Activated naive CD8-positive, alpha-beta T cell (primary cell): ENCODE measurements around the gene EIF3F.
"Not testable (repeated sequence)": the region's sequence is repeated elsewhere in the genome, so short reads cannot be mapped to it uniquely, and the experiment has no call there.

ENCODE experiments used
- H3K27ac Mint-ChIP-seq: one replicate; pipeline ENCODE4 v1.8.0; 2021; ENCODE audit warnings: mixed read lengths
- H3K27me3 Mint-ChIP-seq: one replicate; pipeline ENCODE4 v1.8.0; 2021; ENCODE audit warnings: mixed read lengths
- H3K36me3 Mint-ChIP-seq: one replicate; pipeline ENCODE4 v1.8.0; 2021; ENCODE audit warnings: mixed read lengths
- H3K4me1 Mint-ChIP-seq: one replicate; pipeline ENCODE4 v1.8.0; 2021; ENCODE audit warnings: low read depth, mixed read lengths
- H3K4me3 Mint-ChIP-seq: one replicate; pipeline ENCODE4 v1.8.0; 2021; ENCODE audit warnings: mild to moderate bottlenecking, mixed read lengths
- H3K9me3 Mint-ChIP-seq: one replicate; pipeline ENCODE4 v1.8.0; 2021; ENCODE audit warnings: low read depth, mixed read lengths

EIF3F gene

DNA sequence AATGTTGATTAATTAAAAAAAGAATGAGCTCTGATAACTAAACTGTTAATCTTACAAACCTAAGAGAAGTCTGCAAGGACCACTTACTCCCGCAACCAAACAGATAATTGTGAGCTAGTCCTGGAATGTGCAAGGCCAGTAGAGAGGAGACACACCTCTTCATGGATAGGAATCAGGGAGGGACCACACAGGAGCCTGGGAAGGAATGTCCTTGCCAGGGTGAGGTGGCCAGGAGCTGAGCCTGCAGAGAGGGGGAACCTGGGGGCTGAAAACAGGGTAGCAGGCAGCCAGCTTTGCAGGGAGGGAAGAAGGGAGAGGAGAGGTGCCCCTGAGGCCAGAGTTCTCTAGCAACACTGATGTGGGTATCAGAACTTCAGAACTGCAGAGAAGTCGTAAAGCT, 12.5 kb upstream of the EIF3F start:
- H3K4me1 Mint-ChIP-seq = no peaks in the 10 kb centered on the region
- no peaks in the 10 kb centered on the region for H3K27me3 Mint-ChIP-seq
- H3K36me3 Mint-ChIP-seq = no peaks in the 10 kb centered on the region
- no peak overlapping the region for H3K27ac Mint-ChIP-seq
- H3K9me3 Mint-ChIP-seq = no peaks in the 10 kb centered on the region
- no peak overlapping the region for H3K4me3 Mint-ChIP-seq

DNA sequence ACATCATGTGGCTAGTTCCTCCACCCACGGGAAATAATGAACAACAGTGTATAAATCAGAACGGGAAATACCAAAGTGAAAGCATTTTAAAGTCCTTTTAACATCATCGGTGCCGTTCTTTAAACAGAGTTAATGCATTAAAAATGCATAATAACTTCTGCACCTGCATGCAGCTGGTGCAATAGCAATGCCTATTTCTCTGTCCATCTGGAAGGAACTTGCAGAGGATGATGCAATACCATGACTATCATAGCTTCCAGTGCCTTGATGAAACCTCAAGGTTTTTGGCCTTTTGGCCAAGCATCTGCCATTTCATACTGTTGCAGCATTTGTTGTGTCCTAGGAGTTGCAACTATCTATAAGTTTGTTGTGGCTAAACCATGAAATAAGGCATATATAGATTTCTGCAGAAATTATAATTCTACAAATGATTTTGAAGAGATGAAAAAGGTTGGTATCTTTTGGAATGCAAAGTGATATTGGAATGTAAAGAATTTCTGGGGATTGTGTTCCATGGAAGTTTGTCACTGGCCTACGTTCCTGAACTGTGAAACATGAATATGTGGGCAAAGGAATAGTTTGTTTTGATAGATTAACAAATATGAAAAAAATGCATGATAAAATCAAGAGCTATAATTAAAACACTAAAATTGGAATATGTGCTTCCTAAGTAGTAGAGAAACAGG, 9.8 kb upstream of the EIF3F start:
- Mint-ChIP-seq H3K9me3 (no peaks in the 10 kb centered on the region), H3K4me1 (no peaks in the 10 kb centered on the region), H3K36me3 (no peaks in the 10 kb centered on the region), H3K27me3 (no peaks in the 10 kb centered on the region), H3K4me3 (no peak overlapping the region), H3K27ac (no peak overlapping the region)

DNA sequence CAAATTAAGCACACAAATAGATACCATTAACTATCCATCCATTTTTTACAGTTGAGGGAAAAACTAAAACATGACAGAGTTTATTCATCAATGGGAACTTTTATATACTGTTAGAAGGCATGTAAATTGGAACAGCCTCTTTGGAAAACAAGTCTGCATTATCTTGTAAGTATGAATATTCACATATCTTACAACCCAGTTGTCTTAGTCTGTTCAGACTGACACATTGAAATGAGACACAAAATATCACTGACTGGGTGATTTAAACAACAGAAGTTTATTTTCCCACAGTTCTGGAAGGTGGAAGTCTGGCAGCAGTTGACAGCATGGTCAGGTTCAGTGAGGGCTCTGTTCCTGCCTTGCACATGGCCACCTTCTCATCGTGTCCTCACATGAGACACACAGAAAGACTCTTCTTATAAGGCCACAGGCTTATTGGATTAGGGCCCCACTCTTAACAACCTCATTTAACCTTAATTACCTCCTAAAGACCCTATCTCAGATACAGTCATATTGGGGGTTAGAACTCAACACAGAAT, 5.4 kb upstream of the EIF3F start:
- H3K27ac Mint-ChIP-seq = no peak overlapping the region
- no peaks in the 10 kb centered on the region for H3K9me3 Mint-ChIP-seq
- H3K36me3 Mint-ChIP-seq = no peaks in the 10 kb centered on the region
- peaks cover 14% of the 10 kb centered on the region for H3K4me1 Mint-ChIP-seq
- H3K27me3 Mint-ChIP-seq = no peaks in the 10 kb centered on the region
- no peak overlapping the region for H3K4me3 Mint-ChIP-seq

DNA sequence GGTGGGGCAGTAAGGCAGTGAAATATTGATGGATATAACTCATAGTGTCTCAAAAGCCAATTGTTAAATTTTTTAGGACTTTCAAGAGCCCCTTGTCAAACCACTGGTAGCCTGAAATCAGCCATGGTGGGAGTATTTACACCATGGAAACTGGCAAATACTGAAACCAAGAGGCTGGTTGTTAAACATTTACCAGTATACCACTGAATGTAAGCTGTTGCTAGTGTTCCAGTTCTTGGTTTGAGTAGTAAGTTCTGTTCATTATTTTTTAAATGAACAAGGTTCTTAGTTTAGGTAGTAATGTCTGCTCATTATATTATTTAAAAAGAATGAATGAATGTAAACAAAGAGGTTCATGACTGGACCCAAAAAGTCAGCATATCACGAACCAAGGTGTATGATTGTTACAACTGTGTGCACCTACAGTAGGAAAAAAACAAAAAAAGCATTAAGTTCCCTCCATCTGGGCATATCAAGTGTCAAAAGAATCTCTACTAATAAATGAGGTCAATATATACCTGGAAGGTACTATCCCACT, 4.5 kb upstream of the EIF3F start:
- peaks cover 17% of the 10 kb centered on the region for H3K4me1 Mint-ChIP-seq
- H3K27me3 Mint-ChIP-seq = no peaks in the 10 kb centered on the region
- no peak overlapping the region for H3K27ac Mint-ChIP-seq
- H3K4me3 Mint-ChIP-seq = no peak overlapping the region
- no peaks in the 10 kb centered on the region for H3K9me3 Mint-ChIP-seq
- no peaks in the 10 kb centered on the region for H3K36me3 Mint-ChIP-seq

DNA sequence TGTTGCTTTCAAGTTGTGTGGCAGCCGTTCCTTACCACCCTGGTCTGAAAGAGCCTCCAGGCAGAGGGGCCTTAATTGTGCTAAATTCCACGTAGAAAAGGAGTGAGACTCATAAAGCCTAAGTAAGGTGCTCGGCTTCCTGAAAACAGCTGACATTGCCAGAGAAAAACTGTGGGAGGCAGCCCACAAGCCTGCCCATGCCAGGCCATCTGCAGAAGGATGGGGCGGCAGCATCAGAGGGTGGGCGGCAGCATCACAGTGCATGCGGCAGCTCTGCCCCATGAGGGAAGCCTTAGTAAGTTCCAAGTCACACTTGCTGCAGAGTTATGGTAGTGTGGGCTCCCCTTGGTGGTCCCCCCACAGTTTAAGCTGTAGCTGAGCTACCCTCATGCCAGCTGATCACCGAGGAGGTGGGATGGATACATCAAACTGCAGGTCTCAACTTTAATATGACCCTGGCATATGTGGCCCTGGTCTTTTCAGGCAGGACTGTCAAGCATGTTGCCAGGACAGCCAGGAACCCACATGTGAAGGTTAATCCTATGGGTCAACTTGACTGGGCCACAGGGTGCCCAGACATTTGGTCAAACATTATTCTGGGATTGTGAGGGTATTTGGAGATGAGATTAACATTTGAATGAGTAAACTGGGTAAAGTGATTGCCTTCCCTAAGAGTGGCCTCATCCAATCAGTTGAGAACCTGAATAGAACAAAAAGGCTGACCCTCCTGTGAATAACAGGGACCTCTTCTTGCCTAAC, 3.1 kb upstream of the EIF3F start:
- Mint-ChIP-seq H3K27me3 (no peaks in the 10 kb centered on the region), H3K4me1 (peaks cover 26% of the 10 kb centered on the region), H3K27ac (no peak overlapping the region), H3K36me3 (peaks cover 3% of the 10 kb centered on the region), H3K4me3 (no peak overlapping the region), H3K9me3 (no peaks in the 10 kb centered on the region)

DNA sequence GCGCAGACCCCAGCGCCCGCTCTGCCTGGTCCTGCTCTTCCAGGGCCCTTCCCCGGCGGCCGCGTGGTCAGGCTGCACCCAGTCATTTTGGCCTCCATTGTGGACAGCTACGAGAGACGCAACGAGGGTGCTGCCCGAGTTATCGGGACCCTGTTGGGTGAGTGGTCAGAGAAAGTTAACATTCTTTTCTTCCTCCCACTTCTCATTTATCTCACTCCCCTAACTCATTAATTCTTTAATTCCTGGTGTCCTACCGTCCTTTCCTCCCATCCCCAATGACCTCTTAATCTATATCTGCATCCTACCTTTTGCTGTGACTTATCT, 385 bp downstream of the EIF3F start:
- Mint-ChIP-seq H3K4me1 (peaks cover 46% of the 10 kb centered on the region), H3K27ac (peak overlapping the region; percentile 98), H3K4me3 (peak overlapping the region; percentile 98)
- not testable (repeated sequence) for H3K27me3 Mint-ChIP-seq, H3K36me3 Mint-ChIP-seq, H3K9me3 Mint-ChIP-seq

DNA sequence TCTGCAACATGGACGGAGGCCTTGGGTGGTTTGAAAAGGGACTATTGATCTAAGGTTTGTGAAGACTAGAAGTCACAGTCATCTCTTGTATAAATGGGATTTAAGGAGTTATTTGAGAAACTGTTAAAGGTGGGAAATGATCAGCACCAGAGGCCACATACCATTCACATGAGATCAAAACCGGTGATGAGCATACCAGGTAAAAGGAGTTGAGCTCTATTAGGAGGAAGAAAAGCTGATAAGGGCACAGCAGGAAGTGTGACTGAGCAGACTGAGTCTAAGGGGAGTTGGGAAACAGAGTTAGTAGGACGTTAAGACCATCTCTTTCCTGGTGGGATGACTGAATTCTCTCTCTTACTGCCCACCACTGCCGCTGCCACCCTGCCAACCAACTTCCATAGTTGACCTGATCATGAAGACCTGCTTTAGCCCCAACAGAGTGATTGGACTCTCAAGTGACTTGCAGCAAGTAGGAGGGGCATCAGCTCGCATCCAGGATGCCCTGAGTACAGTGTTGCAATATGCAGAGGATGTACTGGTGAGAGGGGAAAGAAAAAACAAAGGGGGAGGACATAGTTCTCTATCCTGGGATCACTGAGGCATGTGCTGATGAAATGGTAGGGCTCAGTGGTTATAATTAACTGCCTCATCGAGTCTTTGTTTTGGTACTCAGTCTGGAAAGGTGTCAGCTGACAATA, 7.6 kb downstream of the EIF3F start:
- no peak overlapping the region for H3K27ac Mint-ChIP-seq

DNA sequence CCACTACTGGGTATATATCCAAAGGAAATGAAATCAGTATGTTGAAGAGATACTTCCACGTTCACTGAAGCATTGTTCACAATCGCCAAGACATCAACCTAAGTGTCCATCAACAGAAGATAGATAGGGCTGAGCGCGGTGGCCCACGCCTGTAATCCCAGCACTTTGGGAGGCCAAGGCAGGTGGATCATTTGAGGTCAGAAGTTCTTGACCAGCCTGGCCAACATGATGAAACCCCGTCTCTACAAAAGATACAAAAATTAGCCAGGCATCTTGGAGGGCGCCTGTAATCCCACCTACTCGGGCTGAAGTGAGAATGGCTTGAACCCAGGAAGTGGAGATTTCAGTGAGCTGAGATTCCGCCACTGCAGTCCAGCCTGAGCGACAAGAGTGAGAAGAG, 12.7 kb downstream of the EIF3F start:
- no peaks in the 10 kb centered on the region for H3K27me3 Mint-ChIP-seq
- H3K9me3 Mint-ChIP-seq = no peaks in the 10 kb centered on the region
- peaks cover 2% of the 10 kb centered on the region for H3K4me1 Mint-ChIP-seq
- H3K27ac Mint-ChIP-seq = no peak overlapping the region
- peaks cover 4% of the 10 kb centered on the region for H3K36me3 Mint-ChIP-seq
- no peak overlapping the region for H3K4me3 Mint-ChIP-seq

More for the DNA sequence above, 7.6 kb downstream of the EIF3F start:
- Mint-ChIP-seq H3K9me3 (no peaks in the 10 kb centered on the region), H3K4me3 (no peak overlapping the region), H3K36me3 (peaks cover 6% of the 10 kb centered on the region), H3K27me3 (no peaks in the 10 kb centered on the region), H3K4me1 (peaks cover 13% of the 10 kb centered on the region)

DNA sequence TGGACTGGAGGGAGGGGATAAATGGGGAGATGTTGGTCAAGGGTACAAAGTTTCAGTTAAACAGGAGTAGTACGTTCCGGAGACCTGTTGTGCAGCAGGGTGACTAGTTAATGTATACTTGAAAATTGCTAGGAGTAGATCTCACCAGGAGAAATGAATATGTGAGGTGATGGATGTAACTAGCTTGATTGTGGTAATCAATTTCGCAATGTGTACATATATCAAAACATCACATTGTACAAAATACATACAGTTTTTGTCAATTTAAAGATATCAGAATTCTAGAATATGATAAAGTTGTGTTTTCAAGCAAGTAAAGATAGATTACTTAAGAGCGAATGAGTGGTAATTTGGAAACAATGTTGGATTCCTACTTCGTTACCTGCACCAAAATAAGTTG, 13.3 kb downstream of the EIF3F start:
- Mint-ChIP-seq H3K9me3 (no peaks in the 10 kb centered on the region), H3K4me1 (peaks cover 2% of the 10 kb centered on the region), H3K27ac (no peak overlapping the region), H3K27me3 (no peaks in the 10 kb centered on the region), H3K36me3 (peaks cover 4% of the 10 kb centered on the region), H3K4me3 (no peak overlapping the region)

DNA sequence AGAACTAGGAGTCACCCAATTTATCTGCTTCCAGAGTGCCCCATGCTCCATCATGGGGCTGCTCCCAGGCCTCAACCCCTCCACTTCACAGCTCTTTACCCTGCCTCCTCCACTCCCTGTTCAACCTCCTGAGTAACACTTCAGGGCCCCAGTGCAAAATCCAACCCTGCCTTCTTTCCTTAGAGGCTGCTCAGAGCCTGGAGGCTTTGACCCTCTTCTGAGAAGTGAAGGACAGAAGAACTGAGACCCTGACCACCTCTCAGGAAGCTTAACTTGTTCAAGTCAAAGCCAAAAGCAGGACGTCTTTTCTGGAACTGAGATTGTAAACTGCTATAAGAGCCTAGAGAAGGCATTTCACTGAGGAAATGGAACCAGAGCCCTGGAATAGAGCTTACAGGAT, 15.5 kb downstream of the EIF3F start:
- Mint-ChIP-seq H3K27ac (no peak overlapping the region), H3K27me3 (no peaks in the 10 kb centered on the region), H3K36me3 (no peaks in the 10 kb centered on the region), H3K4me3 (no peak overlapping the region), H3K4me1 (peaks cover 2% of the 10 kb centered on the region), H3K9me3 (no peaks in the 10 kb centered on the region)

DNA sequence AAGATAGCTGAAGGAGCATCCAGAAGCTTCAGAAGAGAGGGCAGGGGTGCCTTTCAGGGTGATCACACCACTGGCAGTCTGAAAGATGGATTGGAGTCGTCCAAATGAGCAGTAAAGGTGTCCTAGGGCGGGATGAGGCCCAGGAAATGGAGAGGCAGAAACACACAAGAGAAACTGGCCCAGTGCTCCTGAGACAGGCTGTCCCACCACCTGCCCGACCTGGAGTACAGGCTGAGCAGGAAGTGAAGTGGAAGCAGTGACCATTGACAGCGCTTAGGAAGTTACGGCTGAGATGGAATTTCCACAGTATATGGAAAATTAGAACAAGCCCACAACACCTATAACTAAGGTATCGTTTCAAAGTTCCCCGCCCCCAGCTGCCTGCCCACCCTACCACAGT, 16.1 kb downstream of the EIF3F start:
- Mint-ChIP-seq H3K4me1 (peaks cover 2% of the 10 kb centered on the region), H3K27me3 (no peaks in the 10 kb centered on the region), H3K9me3 (no peaks in the 10 kb centered on the region), H3K27ac (no peak overlapping the region), H3K4me3 (no peak overlapping the region), H3K36me3 (no peaks in the 10 kb centered on the region)

DNA sequence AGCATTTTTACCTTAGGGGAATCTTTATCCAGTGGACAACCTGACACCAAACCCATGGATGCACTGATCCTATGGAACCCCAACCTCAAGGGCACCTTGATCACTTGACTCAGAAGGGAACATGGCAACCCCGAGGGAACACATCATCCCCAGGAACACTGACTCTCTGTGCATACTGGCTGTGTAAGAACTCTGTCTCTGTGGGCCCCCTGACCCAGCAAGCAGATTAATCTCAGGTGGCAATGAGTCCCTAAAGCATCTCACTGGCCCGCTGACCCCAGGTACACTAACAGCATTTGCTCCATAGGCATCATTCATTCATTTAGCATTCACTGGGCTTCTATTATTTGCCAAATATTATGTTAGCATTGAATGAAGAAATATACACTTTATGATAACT, 16.9 kb downstream of the EIF3F start:
- H3K36me3 Mint-ChIP-seq = no peaks in the 10 kb centered on the region
- no peaks in the 10 kb centered on the region for H3K27me3 Mint-ChIP-seq
- H3K4me1 Mint-ChIP-seq = peaks cover 2% of the 10 kb centered on the region
- H3K27ac Mint-ChIP-seq = no peak overlapping the region
- no peaks in the 10 kb centered on the region for H3K9me3 Mint-ChIP-seq
- no peak overlapping the region for H3K4me3 Mint-ChIP-seq

DNA sequence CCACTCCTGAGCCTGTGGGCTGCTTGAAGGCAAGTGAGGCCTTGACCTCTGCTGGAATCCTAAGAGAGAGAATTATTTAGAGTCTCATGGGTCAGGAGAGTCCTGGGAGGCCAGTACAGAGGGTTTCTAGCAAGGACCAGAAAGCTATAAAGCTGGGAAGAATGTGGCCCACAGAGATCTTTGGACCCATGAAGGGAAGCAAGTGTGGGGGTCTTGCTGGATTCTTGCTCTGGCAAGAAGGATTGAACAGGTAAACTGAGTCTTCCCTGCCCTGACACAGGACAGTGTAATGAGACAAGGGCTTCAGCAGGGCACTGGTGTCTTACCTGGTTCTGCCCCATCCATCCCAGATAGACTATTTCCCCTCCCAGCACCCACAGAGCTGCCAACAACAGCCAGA, 18.4 kb downstream of the EIF3F start:
- H3K4me1 Mint-ChIP-seq = peaks cover 2% of the 10 kb centered on the region
- no peaks in the 10 kb centered on the region for H3K36me3 Mint-ChIP-seq
- H3K27ac Mint-ChIP-seq = no peak overlapping the region
- H3K9me3 Mint-ChIP-seq = no peaks in the 10 kb centered on the region
- H3K4me3 Mint-ChIP-seq = no peak overlapping the region
- no peaks in the 10 kb centered on the region for H3K27me3 Mint-ChIP-seq

DNA sequence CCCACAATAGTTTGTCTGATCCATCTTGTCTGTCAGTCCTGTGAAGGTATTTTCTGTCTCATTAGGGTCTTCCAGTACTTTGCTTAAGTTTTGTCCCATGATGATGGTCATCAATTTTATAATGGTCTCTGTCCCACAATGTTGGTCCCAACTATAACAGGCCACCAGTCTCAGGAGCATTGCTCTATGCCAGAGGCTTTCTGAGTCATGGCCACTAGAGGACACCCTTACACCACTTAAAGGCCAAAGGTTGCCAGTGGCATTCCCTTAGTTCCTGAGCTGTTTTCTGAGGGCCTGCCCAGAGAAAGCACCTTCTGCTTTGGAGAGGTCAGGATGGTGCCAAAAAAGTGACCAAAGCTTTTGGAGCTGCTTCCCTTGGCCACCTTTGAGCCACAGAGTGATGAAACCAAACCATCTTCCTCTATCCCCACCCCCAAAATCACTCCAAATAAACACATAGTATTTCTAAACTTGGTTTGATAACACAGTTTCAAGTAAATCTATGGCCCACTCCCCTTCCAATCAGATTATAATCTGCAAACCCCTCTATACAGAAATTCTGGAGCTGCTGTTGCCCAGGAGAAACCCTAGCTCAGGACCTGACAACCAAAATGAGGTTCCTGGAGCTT, 19.3 kb downstream of the EIF3F start:
- Mint-ChIP-seq H3K36me3 (no peaks in the 10 kb centered on the region), H3K27ac (no peak overlapping the region), H3K27me3 (peaks cover 2% of the 10 kb centered on the region), H3K4me3 (no peak overlapping the region), H3K4me1 (peaks cover 2% of the 10 kb centered on the region), H3K9me3 (no peaks in the 10 kb centered on the region)

DNA sequence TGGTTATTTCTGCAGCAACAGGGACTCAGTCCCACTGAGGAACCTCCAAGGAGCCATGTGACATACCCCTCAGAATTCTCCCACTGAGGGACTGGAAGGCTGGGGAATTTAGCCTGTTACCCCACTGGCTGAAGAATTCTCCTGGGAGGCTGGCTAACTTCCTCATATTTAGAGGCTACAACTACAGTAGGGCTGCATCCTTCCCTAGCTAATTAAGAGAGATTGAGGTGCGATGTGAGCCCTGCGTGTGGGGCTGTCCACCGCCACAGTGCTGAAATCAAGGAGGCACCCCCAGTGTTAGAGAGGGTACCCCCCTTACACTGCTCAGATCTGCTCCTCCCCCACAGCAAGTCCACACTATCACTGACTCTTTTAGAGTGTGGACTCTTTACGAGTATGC, 21.1 kb downstream of the EIF3F start:
- no peak overlapping the region for H3K4me3 Mint-ChIP-seq
- peaks cover 4% of the 10 kb centered on the region for H3K27me3 Mint-ChIP-seq
- H3K4me1 Mint-ChIP-seq = peaks cover 2% of the 10 kb centered on the region
- no peaks in the 10 kb centered on the region for H3K9me3 Mint-ChIP-seq
- no peak overlapping the region for H3K27ac Mint-ChIP-seq
- H3K36me3 Mint-ChIP-seq = no peaks in the 10 kb centered on the region
